Fibroblast of skin of right biceps (primary cell): Measurements from ENCODE around the gene NEGR1.

Source experiments
- DNase-seq: peaks from one replicate; pipeline ENCODE4 v3.0.0-alpha.2; 2013

The NEGR1 gene

GRCh38 chr1:71666609-71667008 is 615.7 kb downstream of the NEGR1 start:
- DNase-seq: peak; percentile 43

GRCh38 chr1:71660411-71660810 is 621.9 kb downstream of the NEGR1 start:
- peak; percentile 80 for DNase-seq

DNA sequence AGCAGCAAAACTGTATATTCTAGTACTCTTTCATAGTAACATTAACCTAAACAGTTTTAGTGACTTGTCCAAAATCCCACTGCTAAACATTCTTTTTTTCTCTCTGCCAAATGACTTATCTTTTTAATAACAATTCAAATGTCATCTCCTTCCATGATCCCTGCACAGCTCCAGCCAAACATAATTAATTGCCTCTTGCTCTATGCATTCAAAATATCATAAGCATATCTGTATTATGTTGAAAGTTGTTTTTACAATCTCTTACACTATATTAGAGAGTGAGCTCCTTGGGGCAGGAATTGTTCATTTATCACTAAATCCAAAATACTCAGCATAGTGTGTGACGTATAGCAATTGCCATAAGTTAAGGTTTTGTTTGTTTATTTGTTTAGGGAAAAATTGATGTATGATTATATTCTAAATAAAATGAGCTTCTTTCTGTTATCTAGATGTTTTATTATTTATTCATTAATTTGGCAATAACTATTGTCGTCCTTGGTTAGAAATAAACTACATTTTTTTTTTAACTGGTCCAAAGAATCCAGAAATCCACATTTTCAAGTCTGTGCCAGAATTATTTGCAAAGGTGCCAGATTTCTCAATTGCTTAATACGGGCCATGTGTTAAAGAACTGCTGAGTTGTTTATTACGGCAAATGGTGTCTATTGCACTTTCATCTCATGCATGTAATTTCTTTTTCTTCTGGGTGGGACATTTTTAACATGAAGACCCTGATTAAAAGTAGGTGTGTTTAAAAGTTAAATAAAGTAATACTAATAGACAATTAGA is 624.3 kb downstream of the NEGR1 start:
- DNase-seq: peak; percentile 66

GRCh38 chr1:71656902-71657301 is 625.4 kb downstream of the NEGR1 start:
- DNase-seq: peak; percentile 64

DNA sequence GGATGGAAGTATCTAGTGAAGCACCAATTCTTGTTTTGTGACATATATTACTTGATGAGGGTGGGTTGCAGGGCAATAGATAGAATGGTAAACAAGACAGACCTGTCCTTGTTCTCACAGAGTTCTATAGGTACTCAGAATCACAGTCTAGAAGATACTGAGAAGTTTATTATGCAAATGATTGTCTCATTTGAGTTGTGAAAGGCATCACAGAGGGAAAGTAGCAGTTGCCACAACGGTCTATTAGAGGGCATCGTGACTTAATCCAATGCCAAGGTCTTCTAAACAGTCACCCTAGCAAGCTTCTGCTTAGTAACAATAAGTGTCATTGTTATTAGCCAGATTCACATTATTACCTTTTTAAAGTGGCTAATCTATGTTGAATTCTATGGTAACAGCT is 626.7 kb downstream of the NEGR1 start:
- no peak for DNase-seq

GRCh38 chr1:71653952-71654351 is 628.4 kb downstream of the NEGR1 start:
- DNase-seq: no peak

DNA sequence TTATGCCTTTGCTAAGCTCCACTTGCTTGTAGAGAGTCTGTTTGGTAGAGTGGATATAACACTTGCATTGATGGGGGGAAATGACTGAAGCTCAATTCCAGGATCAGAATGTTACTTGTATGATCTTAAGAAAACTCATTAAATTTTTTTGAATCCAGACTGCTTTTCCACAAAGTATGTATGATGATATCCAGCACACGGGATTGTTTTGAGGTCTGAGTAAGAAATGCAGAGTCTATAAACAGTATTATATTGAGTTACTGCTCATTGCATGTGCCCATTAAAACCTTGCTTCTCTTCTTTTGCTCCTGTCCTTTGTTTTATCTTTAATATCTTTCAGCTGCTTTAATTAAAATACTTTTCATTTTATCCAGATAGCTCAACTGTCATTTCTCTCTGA is 631.1 kb downstream of the NEGR1 start:
- DNase-seq: no peak

DNA sequence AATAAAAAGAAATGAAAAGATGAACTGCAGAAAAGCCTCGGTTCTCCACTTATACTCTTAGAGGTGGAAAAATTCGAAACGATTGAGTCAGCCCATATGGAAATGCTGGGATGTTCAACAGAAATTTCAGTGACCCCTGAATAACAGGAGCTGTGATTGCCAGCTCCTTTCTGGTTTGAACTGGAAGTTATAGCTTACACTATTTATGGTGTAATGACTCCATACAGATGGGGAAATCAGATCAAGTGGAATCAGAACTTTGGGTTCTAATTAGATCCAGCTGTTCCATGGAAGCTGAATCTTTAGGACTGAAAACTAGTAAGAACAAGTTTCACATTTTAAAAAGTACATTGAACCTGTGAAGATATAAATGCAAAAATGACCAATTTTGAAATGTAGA is 632.2 kb downstream of the NEGR1 start:
- peak; percentile 64 for DNase-seq

DNA sequence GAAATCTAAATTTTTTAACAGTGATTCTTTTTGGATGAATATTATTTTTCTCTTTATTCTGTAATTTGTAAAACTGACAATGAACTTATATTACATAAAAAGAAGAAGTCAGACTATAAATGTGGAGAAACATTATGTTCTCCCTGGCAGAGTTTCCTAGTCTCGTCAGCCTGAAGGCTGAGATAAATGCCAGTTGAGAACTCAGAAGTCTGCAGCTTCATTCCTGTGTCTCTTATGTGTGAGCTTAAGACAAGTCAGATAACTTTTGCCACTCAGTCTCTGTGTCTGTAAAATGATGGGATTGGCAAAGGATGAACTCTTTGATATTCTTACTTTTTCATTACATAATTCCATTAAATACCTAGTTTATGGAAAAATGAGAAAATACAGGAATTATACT is 632.7 kb downstream of the NEGR1 start:
- DNase-seq: no peak

DNA sequence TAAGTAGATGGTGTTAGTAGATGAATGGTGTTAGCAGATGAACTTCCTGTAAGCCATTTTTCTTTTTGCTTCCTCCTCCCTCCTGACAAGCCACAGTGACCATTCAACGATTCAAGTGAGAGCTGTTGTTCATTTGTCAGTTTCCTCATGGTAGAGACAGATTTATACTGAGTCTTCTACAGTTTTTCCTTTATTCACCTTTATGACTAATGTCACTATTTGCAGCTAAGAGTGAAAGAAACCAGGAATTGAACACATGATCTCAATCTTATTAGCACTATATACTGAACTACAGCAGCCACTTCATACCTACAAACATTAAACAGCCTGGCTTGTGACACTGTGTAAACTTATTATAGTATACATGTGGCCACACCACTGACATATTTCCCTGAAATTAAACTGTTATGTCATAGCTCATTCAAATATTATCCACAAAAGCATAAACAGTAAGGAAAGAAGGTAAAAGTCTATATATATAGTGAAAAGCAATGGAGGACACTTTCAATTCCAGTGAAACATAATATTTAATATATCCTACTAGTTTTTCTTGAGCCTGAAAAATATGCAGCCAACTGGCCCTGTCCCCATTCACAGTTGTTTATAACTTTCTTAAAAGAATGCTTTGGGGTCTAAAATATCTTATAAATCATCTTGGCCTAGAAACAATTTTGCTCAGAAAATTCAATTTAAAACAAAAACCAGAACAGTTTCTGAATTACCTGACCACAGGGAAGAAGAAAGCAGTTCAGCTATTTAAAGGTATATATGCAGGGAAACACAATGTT is 634.6 kb downstream of the NEGR1 start:
- DNase-seq: no peak

DNA sequence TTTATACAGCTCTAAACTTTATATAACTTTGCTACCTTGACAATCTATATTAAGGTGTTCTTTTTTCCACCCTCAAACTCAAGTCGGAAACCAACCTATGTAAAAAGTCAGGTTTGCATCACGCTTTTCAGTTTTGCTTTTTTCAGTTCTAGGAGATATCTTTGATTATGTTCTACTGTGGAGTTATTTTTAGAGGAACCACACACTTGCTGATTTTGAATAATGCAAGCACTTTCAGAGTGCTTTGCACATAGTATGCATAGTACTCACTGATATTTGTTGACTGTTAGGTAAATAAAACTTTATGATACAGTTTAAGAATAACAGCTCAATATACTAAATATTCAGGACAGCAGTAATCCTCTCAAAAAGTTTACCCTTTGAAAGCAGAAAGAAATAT is 637.3 kb downstream of the NEGR1 start:
- no peak for DNase-seq

GRCh38 chr1:71641903-71642302 is 640.4 kb downstream of the NEGR1 start:
- DNase-seq: no peak

GRCh38 chr1:71640998-71641397 is 641.3 kb downstream of the NEGR1 start:
- no peak for DNase-seq

DNA sequence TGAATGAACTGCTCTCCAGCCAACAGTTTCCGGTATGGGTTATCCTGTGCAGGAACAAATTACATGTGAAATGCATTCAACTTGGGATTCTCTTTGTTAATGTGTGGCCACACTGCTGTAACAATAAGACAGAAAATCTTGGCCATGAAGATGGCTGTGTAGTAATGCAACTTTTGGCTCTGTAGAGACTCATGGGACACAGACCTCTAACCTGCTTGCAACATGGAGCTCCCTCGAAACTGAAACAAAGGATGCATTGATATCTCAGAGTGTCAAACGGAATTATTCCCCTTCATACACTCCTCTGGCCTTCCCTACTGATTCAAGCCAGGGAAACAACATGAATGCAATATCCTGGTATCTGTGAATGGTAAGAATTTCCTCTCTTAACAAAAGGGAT is 642.2 kb downstream of the NEGR1 start:
- DNase-seq: no peak

DNA sequence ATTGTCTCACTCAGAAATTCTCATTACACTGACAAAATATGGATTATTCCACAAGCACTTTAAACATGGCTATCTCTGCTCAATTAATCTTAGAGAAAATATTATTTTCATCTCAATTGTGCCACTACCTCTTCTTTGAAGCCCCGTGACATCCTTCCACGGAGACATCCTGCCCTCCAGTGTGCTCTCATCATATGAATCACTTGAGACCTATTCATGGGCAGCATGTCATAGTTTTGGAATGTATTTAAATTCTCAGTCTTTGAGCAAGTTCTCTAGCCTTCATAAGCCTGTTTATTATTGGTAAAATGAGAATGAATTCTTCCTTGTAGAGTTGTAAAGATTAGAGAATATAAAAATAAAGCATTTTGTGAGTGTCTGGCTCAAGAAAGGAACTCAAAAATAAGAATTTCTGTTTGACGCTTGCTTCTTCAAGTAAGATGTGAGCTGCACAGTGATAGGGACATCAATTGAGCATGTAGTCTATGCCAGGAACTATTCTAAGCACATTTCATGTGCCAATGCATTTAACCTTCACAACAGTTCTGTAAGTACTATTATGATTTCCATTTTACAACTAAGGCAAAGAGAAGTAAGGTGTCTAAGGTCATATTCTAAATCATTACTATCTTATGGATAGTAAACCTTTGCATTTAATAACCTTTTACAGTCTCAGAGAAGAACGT is 644.1 kb downstream of the NEGR1 start:
- peak; percentile 78 for DNase-seq

- no peak for DNase-seq
Measured at GRCh38 chr1:71635568-71635967, 646.8 kb downstream of the NEGR1 start.

DNA sequence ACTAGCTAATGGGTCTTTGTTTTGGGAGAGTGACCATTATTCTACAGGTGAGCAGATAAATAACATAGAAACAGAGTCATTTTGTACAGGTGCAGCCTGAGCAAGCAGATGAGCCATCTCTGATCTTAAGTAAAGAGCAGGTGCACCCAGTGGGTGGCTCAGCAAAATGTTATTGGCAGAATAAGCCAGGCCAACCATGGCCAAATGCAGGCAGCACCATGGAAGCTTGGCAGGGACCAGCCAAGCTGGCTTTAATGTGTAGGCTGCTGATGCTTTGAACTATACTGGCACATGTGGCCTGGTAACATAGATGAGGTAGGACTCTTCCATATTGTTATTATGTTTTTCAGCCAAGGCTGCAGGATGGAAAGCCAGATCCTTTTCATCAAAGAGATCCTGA is 648.2 kb downstream of the NEGR1 start:
- DNase-seq: no peak

GRCh38 chr1:71630073-71630472 is 652.3 kb downstream of the NEGR1 start:
- DNase-seq: no peak

- DNase-seq: no peak
Measured at GRCh38 chr1:71625004-71625403, 657.3 kb downstream of the NEGR1 start.

DNA sequence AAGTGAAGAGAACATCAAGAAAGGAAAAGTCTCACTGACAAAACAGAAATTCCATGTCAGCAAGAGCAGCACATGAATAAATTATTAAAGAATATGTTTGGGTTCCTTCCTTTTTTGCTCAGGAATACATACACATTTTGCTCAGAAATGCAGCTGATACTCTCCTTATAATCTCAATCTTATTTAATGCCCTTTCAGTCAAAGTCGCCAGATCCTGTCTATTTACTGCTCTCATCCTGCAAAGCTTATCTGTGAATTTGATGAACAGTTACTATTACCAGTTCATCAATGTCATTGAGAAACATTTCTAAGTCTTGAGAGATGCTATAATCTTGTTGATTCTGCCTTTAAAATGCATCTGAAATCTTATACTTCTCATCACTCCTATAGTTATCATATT is 658.5 kb downstream of the NEGR1 start:
- no peak for DNase-seq

- peak; percentile 89 for DNase-seq
Measured at GRCh38 chr1:71621785-71622184, 660.6 kb downstream of the NEGR1 start.

DNA sequence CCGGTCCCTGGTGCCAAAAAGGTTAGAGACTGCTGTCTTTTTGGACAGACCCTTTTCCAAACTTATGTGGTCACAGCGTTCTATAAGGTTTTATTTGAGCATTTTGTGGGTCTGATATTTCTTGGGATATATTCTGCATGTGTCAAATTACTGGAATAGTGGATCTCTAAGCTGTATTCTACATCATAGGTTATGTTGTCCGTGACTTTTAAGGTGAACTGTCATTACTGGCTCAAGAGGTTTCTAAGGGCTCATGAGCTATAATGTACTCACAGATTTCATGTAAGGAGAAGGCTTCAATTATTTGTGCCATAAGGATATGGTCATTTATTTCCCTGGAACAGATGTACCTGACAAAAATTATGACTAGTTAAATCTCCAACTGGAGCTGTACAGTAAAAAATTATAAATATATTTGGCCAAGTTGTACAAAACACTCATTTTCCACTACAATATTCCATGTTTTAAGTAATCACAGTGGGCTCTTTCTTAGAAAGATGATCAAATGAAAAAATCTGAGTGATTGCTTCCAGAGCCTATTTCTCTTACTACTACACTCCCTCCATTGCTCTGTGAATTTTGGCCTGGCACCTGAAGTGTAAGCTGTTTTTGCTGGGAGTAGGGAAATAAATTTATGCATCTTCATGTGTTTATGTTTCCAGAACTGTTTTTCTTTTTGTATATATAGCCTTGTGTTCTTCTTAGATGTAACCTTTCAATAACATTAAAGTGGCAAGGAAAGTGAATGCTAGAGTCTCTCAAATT is 663.4 kb downstream of the NEGR1 start:
- DNase-seq: no peak

GRCh38 chr1:71618191-71618590 is 664.1 kb downstream of the NEGR1 start:
- DNase-seq: no peak
